ENCODE data around the gene TMEM139.

Gene TMEM139

DNA sequence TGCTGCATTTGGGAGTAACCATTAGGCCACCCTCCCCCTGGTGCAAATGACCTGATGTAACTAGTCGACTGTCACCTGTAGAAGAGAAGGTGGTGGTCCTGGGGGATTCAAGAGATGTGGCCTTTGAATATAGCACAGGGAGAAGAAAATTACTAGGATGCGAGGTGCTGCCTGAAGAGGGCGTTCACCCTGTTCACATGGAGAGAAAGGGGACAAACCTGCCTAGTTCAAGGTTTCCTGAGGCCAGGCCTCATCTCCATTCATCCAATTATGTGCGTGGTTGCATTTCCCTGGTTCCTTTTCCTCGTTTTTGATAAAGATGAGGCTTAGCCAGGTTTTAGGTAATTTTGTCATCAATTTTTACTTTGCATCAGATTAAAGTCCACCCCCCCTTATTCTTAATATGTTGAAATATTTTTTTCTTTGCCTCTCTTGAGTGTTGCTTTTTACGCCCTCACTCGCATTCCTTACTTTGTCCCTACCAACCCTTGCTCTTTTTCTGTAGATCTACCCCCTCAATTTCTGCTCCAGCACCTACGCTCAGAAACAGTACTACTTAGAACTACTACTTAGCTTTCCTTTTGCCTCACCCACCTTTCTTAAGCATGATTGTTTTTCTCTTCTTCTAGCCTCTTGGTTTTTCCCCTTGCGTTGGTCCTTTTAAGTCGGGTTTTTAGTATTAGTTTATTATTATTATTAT, 44.9 kb downstream of the TMEM139 start:
- no peak for DNase-seq

DNA sequence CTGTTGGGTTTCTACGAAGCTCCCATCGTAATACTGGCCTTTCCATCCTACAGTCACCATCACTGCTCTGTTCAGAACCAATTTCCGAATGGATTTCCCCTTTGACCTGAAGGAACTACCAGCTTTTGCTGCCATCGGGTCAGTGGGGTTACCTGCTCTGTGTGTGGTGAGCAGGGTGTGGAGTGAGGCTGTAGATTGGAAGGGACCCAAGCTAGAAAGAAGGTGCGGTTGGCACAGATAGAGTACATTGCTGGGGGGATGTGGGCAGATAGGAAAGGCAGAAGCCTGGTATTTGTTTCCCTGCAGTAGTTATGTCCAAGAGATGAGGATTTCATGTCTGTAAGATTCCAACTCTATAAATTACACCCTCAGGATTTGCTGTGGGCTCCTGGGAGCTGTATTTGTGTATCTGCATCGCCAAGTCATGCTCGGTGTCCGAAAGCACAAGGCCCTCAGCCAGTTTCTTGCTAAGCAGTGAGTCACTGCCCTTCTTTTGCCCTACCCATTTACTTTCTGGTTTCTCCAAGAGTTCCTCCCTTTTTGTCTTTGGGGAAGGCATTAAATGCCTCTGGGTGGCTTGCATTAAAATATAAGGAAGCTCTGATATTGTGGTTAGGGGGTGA, 46.5 kb downstream of the TMEM139 start:
- DNase-seq: no peak

DNA sequence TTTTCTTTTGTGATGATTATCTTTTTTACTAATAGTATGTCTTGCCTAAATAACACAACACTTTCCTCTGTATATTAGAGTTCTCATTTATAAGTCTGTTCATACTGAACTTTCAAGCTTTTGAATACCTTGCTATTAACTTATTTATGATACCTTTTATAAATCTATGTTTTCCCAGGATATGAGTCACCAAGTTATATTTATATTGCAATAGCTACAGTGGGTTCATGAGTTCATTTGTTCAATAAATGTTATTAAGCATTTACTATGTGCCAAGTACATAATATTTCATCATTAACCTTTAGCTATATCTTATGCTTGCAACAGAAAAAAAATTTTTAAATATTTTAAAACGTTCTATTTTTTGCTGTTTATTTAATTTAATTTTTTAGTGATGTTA, 49.5 kb downstream of the TMEM139 start:
- DNase-seq: no peak

- DNase-seq: no peak
These were observed 52.5 kb downstream of the TMEM139 start for GRCh38 chr7:143337216-143337615.

Measured in NCI-H2081 treated with DMSO at 0.1 percent for 48 hours (cell line).